Stimulated activated CD8-positive, alpha-beta memory T cell treated with anti-CD3 and anti-CD28 coated beads, Interleukin-4, amount 100 ng/mL, for 48 hours (primary cell): ENCODE measurements around the gene CPO.

Experiments
- DNase-seq: peaks from one replicate; pipeline ENCODE4 v3.0.0-alpha.2; 2020

The CPO gene

DNA sequence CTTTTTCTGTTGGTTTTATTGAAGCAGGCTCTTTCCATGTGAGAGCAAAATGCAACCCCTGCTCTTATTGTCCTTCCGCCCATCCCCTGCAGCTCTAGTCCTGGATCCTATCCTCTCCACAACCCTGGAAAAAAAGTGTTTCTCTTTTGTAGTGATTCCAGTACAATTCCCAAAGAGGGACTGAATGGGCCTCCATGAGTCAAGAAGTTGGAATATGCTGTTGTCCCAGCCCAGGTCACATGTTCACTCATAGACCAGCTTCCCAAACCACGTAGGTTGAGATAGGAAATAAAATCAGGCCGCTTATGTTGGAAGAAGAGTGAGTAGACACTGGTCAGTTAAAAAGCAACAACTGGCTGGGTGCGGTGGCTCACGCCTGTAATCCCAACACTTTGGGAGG, 39.4 kb downstream of the CPO start:
- DNase-seq = no peak

GRCh38 chr2:206979365-206979764, 40.0 kb downstream of the CPO start:
- no peak for DNase-seq

DNA sequence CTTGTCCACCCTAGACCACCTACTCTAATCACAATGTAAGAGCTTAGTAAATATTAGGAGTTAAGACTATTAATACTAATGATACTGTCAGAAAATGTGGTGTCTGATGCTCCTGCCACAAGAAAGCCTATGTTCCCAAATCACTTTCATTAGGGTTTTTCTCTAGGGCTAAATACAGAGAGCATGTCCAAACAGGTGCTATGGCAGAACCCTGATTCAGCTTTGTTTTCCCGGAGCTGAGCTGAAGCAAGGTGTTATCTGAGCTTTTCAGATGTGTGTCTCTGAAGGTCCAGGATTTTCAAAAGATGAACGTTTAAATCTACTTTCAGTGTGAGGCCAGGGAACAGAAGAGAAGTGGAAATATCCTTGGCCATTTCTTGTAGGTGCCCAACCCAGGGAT, 40.6 kb downstream of the CPO start:
- DNase-seq = no peak

DNA sequence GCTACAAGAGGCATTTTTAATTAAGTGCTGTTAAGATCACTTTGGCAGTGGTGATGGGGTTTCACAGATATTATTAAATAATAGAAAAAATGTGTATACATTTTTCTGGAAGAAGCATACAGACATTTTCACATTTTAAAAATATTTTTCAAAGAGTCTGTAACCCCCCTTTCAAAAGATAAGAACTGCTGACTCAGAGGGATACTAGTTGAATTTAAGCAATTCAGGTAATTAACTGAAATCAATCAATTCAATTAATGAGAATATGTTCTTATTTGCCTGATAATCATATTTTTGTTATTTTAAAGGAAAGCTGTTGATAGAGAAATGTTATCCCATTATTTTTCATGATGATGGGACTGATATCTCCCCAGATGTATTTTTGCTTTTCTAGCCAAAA, 41.1 kb downstream of the CPO start:
- DNase-seq = no peak

- DNase-seq = no peak
These were observed 41.9 kb downstream of the CPO start for GRCh38 chr2:206981086-206981674.

DNA sequence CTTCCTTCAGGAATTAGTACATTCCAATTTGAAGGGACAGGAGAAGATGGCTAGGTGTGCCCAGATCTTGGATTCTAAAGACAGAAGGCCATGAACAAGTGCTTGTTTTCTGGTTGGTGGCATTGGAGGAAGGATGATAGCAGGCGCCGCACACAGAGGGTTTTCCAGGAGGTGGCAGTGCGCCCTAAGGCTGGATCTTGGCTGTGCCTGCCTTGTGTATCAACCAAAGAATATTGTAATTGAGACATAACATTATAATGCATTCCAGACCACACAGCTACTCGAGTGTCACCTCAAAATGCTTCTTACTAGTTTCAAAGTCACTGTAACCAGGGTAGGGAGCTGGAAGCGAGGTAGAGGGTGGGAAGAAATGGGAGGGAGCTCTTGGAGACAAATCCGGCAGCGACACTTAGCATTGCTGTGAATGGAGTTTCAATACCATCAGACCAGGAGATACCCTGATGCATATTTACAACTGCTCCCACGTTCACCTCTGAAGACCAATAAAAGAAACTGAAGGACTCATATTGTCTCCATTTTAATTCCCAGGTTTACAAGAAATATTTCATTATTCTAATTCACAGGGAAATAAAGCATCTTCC, 42.5 kb downstream of the CPO start:
- peak; percentile 63 for DNase-seq

GRCh38 chr2:206982360-206982955, 43.1 kb downstream of the CPO start:
- no peak for DNase-seq

DNA sequence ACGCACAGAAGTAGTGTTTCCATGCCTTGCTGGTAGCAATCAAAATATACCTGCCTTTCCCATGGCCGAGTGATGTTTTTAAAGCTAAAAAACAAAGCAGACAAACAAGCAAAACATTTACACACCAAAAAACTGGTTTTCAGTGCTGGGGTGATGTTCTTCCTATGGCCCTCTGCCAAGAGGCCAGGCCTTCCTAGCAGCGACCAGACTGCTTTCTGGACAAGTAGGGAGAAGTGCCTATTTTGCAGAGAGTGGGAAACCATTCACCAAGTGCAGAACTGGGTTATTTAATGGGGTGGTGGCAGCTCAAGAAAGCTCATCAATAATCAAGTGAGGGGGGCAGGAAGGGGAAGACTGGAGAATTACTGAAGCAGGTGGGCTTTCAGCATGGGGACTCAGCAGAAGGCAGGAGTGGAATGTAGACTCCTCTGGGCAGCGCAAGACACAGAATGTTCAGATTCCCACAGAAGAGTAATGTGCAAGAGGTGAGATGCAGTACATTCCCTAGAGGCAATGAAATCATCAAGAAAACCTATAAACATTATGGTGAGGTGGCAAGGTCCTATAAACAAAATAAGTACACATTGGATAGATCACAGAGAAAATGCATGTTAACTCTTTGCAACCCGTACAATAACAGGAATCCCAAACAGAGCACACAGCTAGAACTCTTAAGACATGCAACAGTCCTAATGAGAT, 44.0 kb downstream of the CPO start:
- DNase-seq = no peak

- no peak for DNase-seq
These were observed 44.9 kb downstream of the CPO start for GRCh38 chr2:206984206-206984605.

DNA sequence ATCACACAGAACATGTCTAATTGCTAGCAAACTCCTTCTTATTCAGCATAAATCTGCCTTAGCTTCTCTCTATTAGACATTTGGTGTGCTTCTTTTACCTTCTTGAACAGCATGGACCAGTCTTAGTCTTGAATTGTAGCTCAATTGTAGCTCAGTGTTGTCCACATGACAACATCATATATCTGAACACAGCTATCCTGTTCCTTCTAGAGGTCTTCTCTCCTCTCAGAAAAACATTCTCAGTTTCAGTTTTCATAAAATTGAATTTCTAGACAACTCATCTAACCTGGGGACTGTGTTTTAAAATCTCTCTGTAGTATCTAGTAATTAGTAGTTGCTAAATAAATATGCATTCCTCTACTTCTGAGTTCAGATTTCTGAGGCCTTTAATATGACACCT, 47.6 kb downstream of the CPO start:
- DNase-seq = no peak

DNA sequence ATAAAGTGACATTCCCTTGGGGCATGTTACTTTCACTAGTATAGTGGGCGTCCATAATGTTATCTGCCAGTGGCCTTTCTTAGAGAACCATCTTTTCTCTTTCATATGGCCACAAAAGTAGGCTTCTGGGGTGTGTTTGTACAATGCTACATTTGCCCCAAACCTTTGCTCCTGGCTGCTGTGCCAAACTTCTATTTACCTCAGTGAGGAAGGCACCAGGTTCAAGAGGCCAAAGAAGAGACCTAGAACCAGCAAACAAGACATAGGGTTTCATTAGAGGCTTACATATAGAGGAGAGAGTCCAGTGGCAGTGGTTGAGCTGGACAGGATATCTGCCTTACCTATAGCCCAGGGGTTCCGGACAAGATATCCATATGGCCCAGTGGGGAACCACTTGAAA, 48.5 kb downstream of the CPO start:
- no peak for DNase-seq

- DNase-seq = no peak
These were observed 49.6 kb downstream of the CPO start for GRCh38 chr2:206988884-206989283.

DNA sequence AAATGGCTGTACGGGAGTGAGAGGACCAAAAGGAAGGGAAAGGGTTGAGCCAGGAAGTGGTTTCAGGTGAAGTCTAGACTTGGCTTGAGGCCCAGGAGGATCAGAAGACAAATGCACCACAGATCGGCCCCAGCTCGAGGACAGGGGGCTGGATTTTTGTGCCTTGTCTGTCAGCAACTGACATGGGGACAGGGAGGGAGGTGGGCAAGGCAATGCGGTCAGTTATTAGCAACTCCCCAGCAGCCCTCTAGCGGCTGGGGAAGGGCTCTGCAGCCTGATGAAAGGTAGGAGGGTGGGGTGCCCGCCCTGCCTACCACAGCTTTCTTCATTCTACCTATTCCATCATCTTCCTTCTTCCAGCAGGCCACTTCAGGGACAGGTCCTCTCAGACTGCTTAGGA, 50.0 kb downstream of the CPO start:
- DNase-seq = peak; percentile 40

DNA sequence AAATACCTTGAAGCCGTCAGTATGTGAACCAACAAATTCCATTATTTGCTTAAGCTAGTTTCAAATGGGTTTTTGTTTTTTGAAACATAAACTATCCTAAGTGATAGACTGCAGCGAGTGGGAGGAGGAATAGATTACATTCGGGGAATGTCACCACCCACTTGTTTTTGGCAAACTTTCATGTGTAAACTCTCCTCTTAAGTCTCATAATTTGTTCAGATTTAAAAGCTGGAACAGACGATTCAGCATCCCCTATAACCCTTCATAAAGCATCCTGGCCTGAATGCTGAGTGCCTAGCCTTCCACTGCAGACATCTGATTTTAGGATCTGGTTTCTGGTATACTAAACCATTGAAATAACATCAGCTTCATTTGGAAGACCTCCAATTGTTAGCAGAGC, 51.0 kb downstream of the CPO start:
- DNase-seq = no peak

- no peak for DNase-seq
These were observed 51.8 kb downstream of the CPO start for GRCh38 chr2:206991070-206991469.

DNA sequence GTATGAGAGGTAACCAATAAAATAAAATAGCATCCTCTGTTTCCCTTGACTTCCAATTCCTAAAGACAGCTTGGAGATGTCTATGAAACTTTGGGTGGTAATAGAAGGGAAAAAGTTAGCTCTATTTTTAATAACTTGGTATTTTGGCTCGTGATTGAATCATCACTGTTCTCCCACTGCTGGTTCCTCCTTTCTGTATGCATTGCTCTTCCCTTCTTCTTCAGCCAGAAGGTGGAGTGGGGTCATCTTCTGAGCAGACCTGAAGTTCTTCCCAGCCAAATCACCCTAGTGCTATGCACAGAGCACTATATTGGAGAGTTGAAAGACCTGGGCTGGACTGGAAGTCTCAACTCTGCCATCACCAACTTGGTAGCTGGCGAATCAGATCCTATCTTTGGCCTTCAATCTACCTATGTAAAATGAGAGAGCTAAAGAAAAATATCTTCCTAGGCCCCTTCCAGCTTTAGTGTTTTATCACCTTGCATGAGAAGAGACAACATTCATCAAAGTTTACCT, 54.1 kb downstream of the CPO start:
- no peak for DNase-seq

GRCh38 chr2:206993964-206994363, 54.6 kb downstream of the CPO start:
- no peak for DNase-seq

GRCh38 chr2:206996556-206997065, 57.3 kb downstream of the CPO start:
- DNase-seq = no peak

- DNase-seq = no peak
These were observed 69.0 kb downstream of the CPO start for GRCh38 chr2:207008105-207008990.

DNA sequence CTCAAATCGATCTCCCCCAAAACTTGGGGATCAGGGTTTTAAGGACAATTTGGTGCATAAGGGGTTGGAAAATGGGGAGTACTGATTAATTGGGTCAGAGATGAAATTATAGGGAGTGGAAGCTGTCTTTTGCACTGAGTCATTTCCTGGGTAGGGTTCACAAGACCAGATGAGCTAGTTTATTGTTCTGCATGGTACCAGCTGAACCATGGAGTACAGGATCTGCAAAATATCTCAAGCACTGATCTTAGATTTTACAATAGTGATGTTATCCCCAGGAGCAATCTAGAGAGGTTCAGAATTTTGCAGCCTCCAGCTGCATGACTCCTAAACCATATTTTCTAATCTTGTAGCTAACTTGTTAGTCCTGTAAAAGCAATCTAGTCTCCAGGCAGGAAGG, 73.1 kb downstream of the CPO start:
- no peak for DNase-seq

DNA sequence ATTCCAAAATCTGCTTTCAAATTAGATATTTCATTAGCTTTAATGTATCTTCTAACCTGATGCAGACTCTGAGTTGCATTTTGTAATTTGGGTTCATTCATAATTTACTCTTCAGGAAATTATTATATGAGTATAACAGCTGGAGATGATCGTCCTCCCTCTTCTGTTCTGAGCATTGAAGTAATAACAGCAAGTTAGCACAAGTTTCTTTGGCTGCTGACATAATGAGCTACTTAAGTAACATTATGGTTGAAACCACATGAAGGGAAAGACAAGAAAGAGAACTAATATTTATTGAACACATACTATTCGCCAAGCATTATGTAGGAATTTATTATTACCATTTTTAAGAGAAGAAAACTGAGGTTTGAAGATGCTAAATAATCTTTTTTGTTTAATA, 75.1 kb downstream of the CPO start:
- no peak for DNase-seq

- no peak for DNase-seq
These were observed 76.6 kb downstream of the CPO start for GRCh38 chr2:207015901-207016300.
